T-helper 1 cell treated with Interleukin-12 subunit alpha and Interleukin-12 subunit beta and Interleukin-4 antibody, amounts not matched to agents 30 μg/mL and 1 μg/mL, for 36 hours (primary cell): Measurements from ENCODE around the gene HOXA1.

ENCODE experiments used
- H3K27ac Mint-ChIP-seq: one replicate; pipeline ENCODE4 v1.8.0; 2021; ENCODE audit warnings: mild to moderate bottlenecking, mixed read lengths
- H3K27me3 Mint-ChIP-seq: one replicate; pipeline ENCODE4 v1.8.0; 2021; ENCODE audit warnings: low read depth, mixed read lengths
- H3K36me3 Mint-ChIP-seq: one replicate; pipeline ENCODE4 v1.8.0; 2021; ENCODE audit warnings: low read depth, mixed read lengths
- H3K4me1 Mint-ChIP-seq: one replicate; pipeline ENCODE4 v1.8.0; 2021; ENCODE audit warnings: low read depth, mixed read lengths
- H3K4me3 Mint-ChIP-seq: one replicate; pipeline ENCODE4 v1.8.0; 2021; ENCODE audit warnings: mild to moderate bottlenecking, moderate library complexity, mixed read lengths
- H3K9me3 Mint-ChIP-seq: one replicate; pipeline ENCODE4 v1.8.0; 2021; ENCODE audit warnings: mixed read lengths

HOXA1 gene

DNA sequence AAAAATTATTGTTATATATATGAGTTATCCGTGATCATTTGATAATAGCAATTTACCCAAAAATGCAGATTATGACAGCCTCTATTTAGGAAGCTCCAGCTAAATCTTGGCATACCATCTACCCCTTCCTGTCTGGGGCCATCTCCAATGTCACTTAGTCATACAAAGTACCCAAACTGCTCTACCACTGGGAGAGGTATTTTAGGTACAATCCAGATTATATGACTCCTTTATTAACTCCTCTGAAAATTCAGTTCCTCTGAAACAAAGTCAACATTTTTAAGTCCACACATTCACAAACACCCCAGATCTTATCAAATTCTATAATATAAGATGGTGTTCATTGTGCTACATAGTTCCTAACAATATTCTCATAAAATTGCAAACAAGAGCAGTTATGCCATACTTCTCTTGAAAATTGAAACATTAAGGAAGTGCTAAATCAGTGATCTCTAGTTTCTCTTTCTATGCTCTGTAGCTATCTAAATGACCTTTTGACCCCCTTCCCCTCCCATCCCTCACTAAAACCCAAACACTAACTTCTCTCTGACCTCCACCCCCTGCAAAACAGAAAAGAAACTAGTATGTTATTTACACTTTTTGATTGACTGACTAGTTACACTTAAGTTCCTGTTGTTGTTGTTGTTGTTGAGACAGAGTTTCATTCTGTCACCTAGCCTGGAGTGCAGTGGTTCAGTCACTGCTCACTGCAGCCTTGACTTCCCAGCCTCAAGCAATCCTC is 16.4 kb downstream of the HOXA1 start:
- H3K4me1 Mint-ChIP-seq: peaks cover 5% of the 10 kb centered on the region
- no peaks in the 10 kb centered on the region for H3K36me3 Mint-ChIP-seq
- no peak overlapping the region for H3K4me3 Mint-ChIP-seq
- H3K27ac Mint-ChIP-seq: no peak overlapping the region
- peaks cover 12% of the 10 kb centered on the region for H3K27me3 Mint-ChIP-seq
- H3K9me3 Mint-ChIP-seq: no peaks in the 10 kb centered on the region

DNA sequence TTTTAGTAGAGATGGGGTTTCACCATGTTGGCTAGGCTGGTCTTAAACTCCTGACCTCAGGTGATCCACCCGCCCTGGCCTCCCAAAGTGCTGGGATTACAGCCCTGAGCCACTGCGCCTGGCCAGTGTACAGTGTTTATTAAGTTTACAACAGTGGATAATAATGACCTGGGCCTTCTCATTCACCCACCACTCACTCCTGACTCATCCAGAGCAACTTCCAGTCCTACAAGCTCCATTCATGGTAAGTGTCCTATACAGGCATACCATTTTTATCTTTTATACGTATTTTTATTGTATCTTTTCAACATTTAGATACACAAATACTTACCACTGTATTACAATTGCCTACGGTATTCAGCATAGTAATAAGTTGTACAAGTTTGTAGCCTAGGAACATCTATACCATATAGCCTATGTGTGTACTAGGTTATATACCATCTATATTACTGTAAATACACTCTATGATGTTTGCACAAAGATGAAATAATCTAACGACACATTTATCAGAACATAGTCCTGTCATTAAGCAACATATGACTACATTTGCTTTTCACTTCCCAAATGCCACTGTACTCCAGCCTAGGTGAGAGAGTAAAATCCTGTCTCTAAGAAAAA is 17.1 kb downstream of the HOXA1 start:
- H3K4me1 Mint-ChIP-seq: peaks cover 5% of the 10 kb centered on the region
- H3K27ac Mint-ChIP-seq: no peak overlapping the region
- peaks cover 5% of the 10 kb centered on the region for H3K27me3 Mint-ChIP-seq
- H3K9me3 Mint-ChIP-seq: no peaks in the 10 kb centered on the region
- H3K36me3 Mint-ChIP-seq: no peaks in the 10 kb centered on the region
- H3K4me3 Mint-ChIP-seq: no peak overlapping the region

DNA sequence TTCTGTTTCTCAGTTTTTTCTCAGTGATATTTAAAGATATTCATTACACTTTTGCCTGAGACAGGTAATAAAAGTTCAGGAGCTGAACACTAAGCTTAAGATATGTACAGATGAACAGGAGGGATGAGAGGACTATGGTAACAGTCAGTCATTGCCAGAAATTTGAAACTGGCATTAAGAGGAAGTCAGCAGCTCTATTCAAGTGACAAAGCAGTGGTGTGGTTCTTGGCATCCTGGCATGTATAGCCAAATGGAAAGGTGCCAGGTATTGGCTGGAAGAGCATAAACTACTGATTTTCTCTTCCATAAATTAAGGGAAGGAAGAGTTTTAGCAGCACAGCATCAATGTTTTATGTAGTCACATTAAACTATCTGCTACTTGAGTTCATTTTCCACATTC is 22.7 kb downstream of the HOXA1 start:
- Mint-ChIP-seq H3K4me1 (no peaks in the 10 kb centered on the region), H3K27ac (no peak overlapping the region), H3K9me3 (no peaks in the 10 kb centered on the region), H3K27me3 (no peaks in the 10 kb centered on the region), H3K36me3 (no peaks in the 10 kb centered on the region), H3K4me3 (no peak overlapping the region)

DNA sequence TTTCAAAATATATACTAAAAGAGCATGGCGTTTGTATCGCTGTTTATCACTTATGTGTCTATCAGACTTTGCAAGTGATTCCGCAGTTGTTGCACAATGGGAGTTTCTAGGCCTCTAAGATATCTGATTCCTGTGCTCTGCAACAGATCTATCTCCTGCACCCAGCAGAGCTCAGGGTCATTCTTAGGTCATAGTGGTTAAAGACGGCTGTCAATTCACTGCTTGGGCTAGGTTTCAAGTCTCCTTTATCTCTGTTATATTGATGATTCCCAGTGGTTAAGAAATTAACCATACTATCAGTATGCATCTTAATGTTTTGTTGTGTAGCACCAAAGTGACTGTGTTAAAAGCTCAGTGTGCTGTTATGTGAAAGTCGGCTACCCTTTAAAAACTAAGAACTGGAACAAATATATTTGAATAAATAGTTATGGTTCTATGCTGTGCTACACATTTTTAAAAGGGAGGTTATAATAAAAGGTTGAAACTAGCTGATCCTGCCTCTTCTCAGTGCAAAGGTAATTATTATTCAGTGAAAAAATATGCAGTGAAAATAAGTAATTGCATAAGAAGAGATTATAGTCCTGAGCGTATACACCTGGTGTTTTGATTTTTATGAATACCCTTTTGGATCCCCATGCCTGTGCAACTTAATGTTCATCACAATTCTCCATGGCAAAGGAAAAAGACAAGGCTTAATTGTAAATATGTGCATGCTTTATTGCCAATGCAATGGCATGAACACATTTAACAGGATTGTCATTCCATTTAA is 24.0 kb downstream of the HOXA1 start:
- no peaks in the 10 kb centered on the region for H3K27me3 Mint-ChIP-seq
- no peak overlapping the region for H3K27ac Mint-ChIP-seq
- H3K4me3 Mint-ChIP-seq: no peak overlapping the region

DNA sequence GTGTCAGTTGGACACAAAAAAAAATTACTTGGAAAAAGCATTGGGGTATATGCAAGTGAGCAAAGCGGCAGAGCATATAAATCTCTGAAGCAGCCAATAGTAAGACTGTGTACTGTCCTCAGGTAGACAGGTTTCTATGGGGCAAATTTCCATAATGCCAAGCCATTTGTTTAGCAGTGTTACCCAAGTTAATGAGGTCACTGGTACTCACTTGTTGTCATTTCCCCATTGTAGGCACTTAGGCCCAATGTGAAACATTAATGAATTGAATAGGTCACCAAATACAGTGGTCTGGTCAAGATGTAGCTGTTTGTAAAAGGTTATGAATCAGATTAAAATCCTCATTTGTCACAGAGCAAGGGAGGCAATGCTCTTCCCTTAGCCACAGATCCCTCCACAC is 27.5 kb downstream of the HOXA1 start:
- no peaks in the 10 kb centered on the region for H3K36me3 Mint-ChIP-seq
- no peak overlapping the region for H3K27ac Mint-ChIP-seq
- no peaks in the 10 kb centered on the region for H3K9me3 Mint-ChIP-seq
- no peaks in the 10 kb centered on the region for H3K27me3 Mint-ChIP-seq
- H3K4me3 Mint-ChIP-seq: no peak overlapping the region
- no peaks in the 10 kb centered on the region for H3K4me1 Mint-ChIP-seq

More for the DNA sequence above, 24.0 kb downstream of the HOXA1 start:
- no peaks in the 10 kb centered on the region for H3K36me3 Mint-ChIP-seq
- H3K9me3 Mint-ChIP-seq: no peaks in the 10 kb centered on the region
- H3K4me1 Mint-ChIP-seq: no peaks in the 10 kb centered on the region

DNA sequence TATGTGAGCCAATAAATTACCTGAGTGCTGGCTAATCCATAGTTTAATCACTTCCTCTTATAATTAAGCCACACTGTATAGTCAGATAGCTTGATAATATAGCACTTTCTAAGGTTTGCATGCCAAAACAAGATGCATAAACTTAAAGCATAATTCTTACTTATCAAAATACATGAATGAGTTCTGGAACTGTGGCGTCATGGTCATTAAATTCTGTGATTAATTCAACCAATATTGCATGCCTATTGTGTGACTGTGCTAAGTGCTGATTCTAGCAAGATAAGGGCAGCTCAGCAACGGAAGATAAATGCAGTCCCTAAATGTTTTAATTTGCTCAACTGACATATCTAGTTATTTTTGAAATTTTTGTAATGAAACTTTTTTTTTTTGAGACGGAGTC is 29.7 kb downstream of the HOXA1 start:
- Mint-ChIP-seq H3K4me1 (no peaks in the 10 kb centered on the region), H3K27ac (no peak overlapping the region), H3K36me3 (no peaks in the 10 kb centered on the region)

DNA sequence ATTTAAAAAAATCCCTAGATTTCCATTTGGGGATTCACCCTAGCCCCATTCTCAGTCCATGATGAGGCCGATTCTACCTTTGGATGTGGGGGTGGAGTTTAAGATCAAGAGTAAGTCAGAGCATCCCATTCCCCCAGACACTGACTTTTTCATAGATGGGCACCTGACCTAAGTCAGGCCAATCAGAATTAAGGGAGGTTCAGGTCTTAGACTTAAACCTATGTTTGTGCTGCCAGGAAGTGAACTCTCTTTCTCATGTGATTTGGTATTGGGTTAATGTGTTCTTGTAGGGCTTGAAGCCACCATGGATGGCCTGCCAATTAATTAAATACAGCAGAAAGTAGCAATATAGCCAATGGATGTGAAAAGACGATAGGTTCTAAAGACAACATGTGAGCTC is 30.1 kb downstream of the HOXA1 start:
- Mint-ChIP-seq H3K27me3 (peaks cover 4% of the 10 kb centered on the region), H3K27ac (no peak overlapping the region), H3K36me3 (no peaks in the 10 kb centered on the region), H3K4me1 (no peaks in the 10 kb centered on the region), H3K9me3 (no peaks in the 10 kb centered on the region), H3K4me3 (no peak overlapping the region)

More for the DNA sequence above, 29.7 kb downstream of the HOXA1 start:
- no peaks in the 10 kb centered on the region for H3K9me3 Mint-ChIP-seq
- H3K27me3 Mint-ChIP-seq: peaks cover under 1% of the 10 kb centered on the region
- H3K4me3 Mint-ChIP-seq: no peak overlapping the region

DNA sequence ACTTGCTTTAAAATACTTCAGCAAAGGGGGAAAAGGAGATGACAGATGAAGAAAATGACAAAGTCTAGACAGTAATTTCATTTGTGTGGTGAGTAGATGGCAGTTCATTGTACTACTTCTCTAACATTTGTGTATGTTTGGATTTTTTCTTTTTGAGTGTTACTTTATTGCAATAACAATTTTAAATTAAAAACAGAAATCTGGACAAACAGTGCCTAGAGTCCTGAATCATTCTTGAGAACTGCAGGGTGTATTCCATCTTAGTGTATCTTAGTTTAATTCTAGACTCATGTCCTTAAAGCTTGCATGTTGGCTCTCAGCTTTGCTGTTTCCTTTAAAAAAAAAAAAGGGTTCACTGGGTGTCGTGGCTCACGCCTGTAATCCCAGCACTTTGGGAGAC is 31.1 kb downstream of the HOXA1 start:
- Mint-ChIP-seq H3K27ac (no peak overlapping the region), H3K4me1 (no peaks in the 10 kb centered on the region), H3K4me3 (no peak overlapping the region), H3K27me3 (peaks cover 12% of the 10 kb centered on the region), H3K9me3 (no peaks in the 10 kb centered on the region), H3K36me3 (no peaks in the 10 kb centered on the region)

DNA sequence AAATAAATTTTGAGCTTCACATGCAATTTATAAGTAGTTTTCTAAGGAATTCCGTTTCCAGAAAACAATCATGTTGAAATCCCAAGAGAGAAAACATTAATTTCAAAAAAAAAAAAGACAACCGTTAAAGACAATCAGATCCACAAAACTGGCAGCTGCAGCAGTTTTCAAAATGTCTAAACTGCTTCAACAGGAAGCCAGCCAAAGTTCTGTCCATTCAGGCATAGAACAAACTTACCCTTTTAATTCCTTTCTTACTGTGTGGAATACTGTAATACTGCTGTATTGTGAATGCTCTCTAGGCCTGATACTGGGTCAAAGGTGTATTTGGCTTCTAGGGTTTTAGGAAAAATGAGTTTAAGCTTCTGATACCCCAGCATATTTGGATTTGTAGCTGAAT is 31.6 kb downstream of the HOXA1 start:
- Mint-ChIP-seq H3K4me3 (no peak overlapping the region), H3K36me3 (no peaks in the 10 kb centered on the region), H3K4me1 (no peaks in the 10 kb centered on the region), H3K27ac (no peak overlapping the region), H3K27me3 (peaks cover 12% of the 10 kb centered on the region), H3K9me3 (no peaks in the 10 kb centered on the region)

DNA sequence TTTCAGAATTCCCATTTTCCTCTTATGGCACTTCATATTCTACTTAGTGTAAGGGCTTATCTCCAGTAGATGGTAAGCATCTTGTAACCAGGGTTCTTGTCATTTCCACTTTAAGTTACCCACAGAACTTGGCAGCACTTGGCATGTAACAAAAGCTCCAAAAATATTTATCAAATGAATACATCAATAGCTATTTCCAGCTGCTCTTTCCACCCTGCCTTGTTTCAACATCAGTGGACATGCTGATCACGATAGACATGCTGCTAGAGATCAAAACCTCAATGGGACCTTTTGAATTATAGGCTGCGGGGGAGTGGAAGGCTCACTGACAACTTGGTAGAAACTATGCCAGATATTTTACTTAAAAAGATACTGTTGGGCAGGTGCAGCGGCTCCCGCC is 32.9 kb downstream of the HOXA1 start:
- Mint-ChIP-seq H3K4me1 (no peaks in the 10 kb centered on the region), H3K36me3 (no peaks in the 10 kb centered on the region), H3K4me3 (no peak overlapping the region), H3K9me3 (no peaks in the 10 kb centered on the region), H3K27me3 (peaks cover 12% of the 10 kb centered on the region), H3K27ac (no peak overlapping the region)

DNA sequence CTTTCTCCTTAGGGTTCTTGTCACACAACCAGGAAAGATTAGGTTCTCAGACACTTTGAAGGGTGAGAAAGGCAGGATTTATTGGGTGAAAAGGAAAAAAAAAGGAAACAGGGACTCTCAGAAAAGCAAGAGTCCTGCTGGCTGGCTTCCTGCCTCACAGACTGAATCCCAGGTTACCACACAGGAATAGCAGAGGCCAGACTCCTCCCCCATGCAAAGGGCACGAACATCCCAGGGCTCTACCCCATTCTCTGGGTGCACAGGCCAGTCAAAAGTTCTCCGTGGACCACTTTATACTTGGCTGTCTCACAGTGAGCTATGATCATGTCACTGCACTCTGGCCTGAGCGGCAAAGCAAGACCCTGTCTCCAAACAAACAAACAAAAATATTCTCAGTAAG is 42.6 kb downstream of the HOXA1 start:
- Mint-ChIP-seq H3K27ac (no peak overlapping the region), H3K4me3 (no peak overlapping the region), H3K36me3 (no peaks in the 10 kb centered on the region), H3K27me3 (no peaks in the 10 kb centered on the region), H3K9me3 (no peaks in the 10 kb centered on the region), H3K4me1 (no peaks in the 10 kb centered on the region)

DNA sequence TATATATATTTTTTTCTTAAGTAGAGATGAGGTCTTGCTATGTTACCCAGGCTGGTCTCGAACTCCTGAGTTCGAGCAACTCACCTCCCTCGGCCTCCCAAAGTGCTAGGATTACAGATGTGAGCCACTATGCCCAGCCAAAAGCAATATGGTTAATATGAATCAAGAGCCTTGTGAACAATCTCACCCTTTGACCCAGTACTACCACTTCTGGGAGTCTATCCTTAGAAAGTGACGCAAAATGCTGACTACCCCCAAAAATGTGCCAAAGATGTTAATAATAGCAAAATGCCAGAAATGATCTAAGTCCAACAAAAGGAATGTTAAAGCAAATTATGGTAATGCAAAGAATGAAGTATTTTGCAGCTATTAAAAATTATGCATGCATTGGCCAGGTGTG is 44.3 kb downstream of the HOXA1 start:
- no peaks in the 10 kb centered on the region for H3K4me1 Mint-ChIP-seq
- H3K36me3 Mint-ChIP-seq: no peaks in the 10 kb centered on the region
- no peak overlapping the region for H3K27ac Mint-ChIP-seq
- no peaks in the 10 kb centered on the region for H3K27me3 Mint-ChIP-seq
- no peak overlapping the region for H3K4me3 Mint-ChIP-seq
- no peaks in the 10 kb centered on the region for H3K9me3 Mint-ChIP-seq

DNA sequence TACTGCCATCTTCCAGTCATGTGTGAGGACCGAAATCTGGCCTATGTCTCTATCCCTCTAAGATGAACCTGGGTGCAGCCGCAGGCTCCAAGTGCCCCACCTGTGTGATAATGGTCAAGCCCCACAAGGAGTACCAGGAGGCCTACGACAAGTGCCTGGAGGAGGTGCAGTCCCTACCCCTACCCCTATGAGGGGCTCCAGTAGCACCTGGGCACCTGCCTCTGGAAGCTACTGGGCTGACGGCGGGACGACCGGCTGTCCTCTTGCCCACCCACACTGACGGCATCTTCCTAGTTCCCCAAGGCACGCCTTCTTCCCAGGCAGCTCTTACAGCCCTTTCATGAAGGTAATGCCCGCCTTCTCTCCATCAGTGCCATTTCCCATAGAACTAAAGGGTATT is 47.4 kb downstream of the HOXA1 start:
- no peaks in the 10 kb centered on the region for H3K36me3 Mint-ChIP-seq
- H3K9me3 Mint-ChIP-seq: no peaks in the 10 kb centered on the region
- no peak overlapping the region for H3K4me3 Mint-ChIP-seq
- no peak overlapping the region for H3K27ac Mint-ChIP-seq
- no peaks in the 10 kb centered on the region for H3K4me1 Mint-ChIP-seq
- H3K27me3 Mint-ChIP-seq: no peaks in the 10 kb centered on the region

DNA sequence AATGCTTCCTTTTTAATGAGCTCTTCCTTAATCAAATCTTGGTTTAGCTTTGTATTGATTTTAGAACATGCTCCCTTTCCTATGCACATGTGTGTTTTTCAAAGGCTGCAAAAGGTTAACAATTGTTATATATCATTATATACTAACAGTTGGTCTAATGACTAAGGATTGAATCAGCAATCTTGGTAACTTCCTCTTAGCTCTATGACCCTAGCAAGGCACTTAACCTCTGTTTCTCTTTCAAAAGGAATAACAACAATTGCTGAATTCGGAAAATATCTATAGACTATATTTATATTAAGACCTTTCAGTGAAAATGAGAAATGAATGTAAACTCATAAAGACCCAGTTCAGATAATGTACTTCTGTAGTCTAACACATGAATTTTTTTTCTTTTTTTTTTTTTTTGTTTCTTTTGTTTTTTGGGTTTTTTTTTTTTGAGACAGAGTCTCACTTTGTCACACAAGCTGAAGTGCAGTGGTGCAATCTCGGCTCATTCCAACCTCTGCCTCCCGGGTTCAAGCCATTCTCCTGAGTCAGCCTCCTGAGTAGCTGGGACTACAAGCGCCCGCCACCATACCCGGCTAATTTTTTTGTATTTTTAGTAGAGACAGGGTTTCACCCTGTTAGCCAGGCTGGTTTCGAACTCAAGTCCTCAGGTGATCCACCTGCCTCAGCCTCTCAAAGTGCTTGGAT is 48.8 kb downstream of the HOXA1 start:
- H3K27me3 Mint-ChIP-seq: no peaks in the 10 kb centered on the region
- H3K36me3 Mint-ChIP-seq: no peaks in the 10 kb centered on the region
- no peak overlapping the region for H3K27ac Mint-ChIP-seq
- no peaks in the 10 kb centered on the region for H3K9me3 Mint-ChIP-seq
- H3K4me1 Mint-ChIP-seq: no peaks in the 10 kb centered on the region
- H3K4me3 Mint-ChIP-seq: no peak overlapping the region
